Right kidney (tissue), 1 donor: ENCODE results near the gene MMP24.

Experiments used
- DNase-seq: peaks from one replicate; pipeline ENCODE4 v3.0.0-alpha.2; 2016

Gene MMP24

DNA sequence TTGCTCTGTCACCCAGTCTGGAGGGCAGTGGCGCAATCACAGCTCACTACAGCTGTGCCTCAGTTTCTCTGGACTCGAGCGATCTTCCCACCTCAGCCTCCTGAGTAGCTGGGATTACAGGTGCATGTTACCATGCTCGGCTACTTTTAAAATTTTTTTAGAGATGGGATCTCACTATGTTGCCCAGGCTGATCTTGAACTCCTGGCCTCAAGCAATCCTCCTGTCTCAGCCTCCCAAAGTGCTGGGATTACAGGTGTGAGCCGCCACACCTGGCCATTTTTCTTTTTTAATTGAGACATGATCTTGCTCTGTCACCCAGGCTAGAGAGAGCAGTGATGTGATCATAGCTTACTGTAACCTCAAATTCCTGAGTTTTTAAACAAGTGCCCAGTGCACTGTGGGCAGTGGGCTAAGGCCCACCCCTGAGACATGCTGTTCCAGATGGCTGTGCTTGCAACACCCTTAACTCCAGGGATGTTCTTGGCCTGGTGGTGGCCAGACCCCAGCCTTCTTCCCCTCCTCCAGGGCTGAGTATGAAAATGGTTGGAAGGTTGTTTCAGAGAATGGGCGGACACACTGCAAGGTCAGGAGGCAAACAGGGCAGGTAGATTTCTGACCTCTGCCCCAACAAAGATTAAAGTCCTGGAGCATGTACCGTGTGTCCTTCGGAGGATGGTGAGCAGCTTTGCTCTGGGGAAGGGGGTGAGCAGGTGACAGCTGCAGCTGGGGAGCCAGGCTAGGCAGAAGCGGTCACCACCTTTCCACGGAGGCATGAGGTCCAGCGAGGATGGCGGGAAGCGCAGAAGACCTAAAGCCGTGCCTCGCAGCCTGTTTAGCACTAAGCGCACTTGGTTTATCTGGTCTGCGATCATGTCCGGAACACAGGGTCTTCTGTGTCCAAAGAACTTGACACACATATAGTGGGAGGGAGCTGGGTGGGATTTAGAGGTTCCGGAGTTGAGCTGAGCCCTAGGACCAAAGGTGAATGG lies 67.1 kb downstream of the MMP24 start:
- no peak for DNase-seq

DNA sequence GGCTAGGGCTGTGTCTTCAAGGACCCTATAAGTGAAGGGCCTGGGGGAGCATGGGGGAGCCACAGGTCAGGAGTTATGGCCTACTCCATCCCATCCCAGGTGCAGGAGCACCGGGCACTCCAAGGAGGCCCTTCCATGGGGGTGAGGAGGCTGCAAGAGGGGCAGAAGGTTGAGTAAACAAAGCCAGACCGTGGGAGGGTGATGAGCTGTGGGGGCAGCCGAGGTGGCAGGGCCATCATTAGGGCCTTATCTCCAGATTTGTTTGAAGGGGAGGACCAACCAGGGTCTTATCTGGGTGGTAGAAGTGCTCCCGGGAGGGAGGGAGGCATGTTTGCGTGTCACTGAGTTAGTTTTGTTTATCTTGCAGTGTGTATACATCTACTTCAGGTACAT lies 67.8 kb downstream of the MMP24 start:
- no peak for DNase-seq

DNA sequence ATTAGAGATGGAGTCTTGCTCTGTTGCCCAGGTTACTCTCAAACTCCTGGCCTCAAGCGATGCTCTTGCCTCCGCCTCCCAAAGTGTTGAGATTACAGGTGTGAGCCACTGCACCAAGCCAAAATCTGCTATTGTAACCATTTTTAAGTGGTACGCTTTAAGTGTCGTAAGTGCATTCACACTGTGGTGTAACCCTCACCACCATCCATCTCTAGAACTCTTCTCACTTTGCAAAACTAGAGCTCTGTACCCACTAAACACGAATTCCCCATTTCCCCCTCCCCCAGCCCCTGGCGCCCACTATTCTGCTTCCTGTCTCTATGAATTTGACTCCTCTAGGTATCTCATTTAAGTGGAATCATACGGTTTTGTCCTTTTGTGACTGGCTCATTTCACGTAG lies 68.6 kb downstream of the MMP24 start:
- no peak for DNase-seq

DNA sequence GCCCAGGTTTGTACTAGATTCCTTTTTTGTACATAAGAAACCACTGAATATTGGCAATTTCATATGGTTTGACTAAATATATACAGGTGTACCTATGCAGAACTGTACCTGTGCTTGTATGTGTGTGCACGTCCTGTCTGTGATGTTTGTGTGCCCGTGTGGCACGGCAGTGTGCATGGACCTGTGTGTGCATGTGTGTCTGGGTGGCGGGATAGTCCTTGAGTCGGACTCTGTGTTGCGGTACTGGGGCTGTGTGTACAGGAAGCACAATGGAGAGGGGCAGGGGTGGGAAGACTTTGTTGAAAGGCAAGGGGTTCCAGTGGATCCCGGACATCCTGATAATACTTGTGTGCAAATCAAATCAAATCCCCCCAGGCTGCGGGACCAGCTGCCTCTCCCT lies 69.2 kb downstream of the MMP24 start:
- no peak for DNase-seq

DNA sequence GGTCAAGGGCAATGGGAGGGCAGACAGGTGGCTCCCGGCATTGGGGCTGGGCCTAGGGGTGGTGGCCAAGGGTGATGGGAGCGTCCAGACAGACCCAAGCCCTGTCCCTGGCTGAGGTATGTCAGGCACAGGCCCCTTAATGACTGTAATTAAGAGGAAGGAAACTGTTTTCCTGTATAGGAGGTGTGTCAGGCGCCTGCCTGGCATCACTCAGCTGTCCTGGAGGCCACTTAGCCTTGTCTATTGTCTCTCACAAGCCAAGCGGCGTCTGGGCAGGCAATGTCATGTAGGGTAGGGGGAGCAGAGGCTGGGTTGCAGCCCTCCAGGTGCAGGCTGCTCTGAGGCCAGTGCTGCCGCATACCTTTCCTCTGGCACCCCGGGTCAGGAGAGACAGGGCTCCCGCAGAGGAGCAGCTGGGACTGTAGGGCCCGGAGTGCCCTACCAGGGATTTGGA lies 69.6 kb downstream of the MMP24 start:
- DNase-seq, result no peak

DNA sequence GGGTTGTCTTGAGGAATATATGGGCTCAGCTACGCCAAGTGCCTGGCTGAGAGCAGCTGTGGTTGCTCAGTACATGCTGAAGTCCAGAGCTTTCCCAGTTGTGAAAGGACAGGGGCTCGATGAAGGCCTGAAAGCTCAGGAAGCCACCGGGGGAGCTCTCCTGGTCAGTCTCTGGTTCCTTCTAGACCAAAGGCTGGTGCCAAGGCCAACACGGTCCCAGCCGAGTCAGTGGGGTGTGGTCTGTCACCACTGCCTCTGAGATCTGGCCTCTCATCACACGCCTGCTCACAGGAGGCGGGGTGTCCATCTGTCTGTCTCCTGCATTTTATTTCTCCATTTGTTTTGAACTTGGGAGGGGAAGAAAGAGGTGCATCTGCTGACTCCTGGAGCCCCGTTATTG lies 70.7 kb downstream of the MMP24 start:
- DNase-seq, result no peak

DNA sequence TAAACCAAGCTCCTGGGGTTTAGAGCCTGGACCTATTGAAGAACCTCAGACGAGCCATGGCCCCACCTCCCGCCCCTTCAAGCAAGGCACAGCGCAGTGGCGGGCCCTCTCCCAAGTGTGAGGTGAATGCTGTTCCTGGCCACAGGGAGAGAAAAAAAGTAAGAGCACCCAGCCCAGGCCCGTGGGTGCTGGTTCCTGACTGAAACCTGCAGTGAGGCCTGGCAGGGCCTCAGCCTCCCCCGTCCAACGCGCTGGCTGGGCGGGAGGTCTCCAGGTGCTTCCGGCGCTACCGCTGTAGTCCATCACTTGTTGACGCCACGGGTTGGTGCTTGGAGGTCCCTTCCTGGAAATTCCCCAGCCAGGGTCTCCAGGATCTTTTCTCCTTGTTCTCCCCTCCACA lies 71.2 kb downstream of the MMP24 start:
- no peak for DNase-seq

DNA sequence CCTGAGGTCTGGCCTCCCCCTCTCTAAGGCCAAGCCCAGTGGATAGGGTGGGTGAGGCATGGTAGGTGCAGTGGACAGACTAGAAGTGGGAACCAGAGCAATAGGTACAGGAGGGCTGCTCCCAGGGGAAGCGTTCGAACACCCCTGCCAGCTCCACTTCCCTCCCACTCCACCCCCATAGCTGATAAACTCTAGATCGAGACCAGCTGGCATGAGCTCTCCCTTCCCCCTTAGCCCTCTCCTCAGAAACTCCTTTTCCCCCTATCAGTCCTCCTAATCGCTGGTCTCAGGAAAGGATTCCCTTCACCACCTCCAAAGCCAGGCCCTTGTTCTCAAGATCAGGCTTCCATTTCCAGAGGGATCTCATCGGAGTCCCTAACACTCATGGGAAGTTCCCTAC lies 71.8 kb downstream of the MMP24 start:
- no peak for DNase-seq

DNA sequence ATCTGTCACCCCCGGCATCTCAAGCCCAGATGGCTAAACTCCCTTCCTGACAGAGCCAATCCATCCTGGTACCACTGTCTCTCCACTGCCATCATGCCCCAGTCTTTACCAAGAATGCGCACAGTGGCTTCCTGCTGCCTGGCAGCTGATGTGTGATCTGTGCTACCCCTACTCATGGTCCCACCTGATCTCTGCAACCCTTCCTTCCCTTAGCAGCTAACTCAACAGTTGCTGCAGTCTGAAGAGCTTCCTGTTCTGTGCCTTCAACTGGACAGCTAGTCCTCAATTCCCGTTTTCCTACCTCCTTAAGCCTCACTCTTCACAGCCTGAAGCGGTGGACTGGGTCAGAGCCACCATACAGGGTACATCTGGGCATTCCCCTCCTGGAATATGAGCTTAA lies 73.3 kb downstream of the MMP24 start:
- no peak for DNase-seq

DNA sequence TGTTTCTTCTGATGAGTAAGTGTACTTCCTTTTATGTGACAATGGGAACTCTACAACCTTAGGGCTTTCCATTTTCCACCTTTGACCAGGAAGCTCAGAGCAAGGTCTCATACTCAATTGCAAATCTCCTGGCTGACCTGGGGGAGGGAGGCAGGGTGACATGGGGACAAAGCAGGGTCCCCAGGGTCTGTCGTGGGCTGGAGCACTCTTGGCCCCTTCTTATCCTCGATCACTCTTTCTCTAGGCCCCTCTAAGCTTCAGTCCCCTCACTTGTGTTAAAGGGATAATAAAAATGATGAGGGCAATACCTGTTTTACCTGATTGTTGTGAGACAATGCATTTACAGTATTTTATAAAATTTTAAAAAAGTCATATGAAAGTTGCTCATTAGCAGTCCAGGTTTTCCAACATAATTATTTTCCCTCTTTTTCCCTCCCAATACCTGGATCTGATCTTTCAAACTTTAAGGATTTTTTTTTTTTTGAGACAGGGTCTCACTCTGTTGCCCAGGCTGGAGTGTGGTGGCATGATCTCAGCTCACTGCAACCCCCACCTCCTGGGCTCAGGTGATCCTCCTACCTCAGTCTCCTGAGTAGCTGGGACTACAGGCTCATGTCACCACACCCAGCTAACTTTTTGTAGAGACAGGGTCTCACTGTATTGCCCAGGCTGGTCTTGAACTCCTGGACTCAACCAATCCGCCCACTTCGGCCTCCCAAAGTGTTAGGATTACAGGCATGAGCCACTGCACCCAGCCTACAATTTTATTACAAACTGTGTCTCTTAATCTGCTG lies 74.2 kb downstream of the MMP24 start:
- no peak for DNase-seq

DNA sequence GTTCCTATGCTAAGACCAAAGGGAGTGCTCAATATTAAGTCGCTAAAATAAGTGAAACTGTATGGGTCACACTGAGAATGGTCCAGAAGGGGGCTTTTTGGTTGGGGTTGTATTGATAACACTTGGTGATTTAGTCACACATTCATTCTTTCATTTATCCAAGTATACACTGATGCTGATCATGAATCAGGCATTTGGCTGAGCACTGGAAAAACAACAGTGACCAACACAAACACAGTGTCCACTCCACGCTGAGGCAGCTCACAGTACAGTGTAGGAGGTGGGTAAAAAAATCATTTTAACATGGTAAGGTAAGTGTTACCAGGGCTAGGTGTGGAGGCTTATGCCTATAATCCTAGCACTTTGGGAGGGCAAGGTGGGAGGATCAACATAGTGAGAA lies 74.9 kb downstream of the MMP24 start:
- DNase-seq, result no peak

DNA sequence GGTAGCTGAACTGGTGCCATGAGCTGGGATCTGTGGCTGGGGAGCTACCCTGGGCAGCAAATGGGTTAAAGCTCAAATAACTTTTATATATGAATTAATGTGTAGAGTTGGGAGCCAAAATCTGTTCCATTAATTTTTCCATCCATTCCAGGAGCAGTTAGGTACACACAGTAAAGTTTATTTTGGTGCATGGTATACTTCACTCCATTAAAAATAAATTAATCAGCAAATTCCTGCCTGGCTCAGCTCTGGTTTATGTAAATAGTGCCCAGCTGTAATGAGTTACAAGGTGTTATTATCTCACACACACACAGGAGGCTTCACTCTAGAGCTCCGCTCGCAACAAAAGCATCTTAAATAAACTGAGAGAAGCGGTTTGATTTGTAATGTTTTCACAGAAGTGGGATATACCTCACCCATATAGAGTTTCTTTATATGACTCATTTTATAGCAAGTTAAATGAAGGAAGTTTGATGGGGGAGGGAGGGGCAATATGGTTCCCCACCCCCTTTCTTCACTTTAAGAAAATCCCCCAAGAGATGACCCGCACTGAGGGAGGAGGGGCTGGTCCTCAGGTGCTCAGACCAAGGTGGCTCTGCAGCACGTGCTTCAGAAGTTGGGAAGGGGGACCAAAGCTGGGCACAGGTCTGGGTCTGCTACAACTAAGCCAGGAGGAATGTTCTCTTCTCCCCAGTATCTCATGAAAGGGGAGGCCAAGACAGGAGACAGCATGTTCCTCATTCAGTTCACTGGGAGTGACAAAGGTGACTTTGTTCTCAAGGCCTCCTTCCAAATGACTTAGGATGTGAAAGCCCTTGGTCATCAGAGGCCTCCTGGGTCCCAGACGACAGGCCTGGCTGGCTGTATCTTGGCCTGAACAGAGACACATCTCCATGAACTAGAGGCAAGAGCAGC lies 76.2 kb downstream of the MMP24 start:
- DNase-seq, result no peak

DNA sequence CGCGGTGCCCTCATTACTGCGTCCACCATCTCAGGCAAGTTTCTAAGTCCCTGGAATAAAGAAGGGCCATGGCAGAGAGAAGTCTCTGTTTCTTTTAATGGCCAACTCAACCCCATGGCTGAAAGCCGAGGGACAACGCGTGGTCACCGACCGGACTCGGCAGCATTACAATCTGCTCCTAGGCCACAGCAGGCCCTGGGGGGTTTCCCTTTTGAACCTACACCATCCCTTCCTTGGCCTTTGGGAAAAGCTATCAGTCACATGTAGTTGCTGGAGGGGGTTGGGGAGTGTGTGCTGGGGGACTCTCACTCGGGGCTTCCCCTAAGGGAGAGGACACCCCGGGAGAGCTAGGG lies 76.9 kb downstream of the MMP24 start:
- DNase-seq, result no peak

DNA sequence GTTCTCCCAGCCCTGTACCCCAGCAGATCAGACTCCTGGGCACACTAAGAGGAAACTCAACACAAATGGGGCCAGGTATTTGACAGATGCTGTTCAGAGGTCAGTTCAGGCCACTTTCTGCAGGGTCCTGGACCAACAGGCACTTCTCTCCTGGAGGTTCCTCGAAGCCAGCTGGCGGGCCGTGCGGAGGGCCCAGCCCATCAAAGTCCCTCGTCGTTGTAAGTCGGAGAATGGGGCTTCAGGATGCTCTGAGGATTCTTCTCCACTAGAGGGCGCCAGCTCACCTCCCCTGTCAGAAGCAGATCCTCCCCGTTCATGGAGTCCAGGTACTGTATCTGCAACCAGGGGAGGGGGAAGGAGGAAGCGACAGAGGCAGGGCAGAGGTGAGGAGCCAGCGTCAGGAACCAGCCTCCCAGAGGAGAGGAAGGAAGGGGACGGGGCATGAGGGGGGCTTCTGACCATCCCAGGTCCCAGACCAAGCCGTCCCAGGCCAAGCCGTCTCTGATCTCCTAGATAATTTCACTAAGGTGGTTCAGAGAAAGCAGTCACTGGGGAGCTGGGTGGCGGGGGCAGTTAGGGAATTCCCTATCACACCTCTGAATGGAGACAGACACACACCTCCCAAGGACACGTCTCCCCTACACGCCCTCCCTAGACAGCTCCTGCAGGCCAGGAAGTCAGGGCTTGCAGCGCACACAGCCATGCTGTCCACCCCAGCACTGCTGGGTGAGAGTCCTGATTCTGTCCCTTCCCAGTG lies 77.4 kb downstream of the MMP24 start:
- DNase-seq, result peak; percentile 64

DNA sequence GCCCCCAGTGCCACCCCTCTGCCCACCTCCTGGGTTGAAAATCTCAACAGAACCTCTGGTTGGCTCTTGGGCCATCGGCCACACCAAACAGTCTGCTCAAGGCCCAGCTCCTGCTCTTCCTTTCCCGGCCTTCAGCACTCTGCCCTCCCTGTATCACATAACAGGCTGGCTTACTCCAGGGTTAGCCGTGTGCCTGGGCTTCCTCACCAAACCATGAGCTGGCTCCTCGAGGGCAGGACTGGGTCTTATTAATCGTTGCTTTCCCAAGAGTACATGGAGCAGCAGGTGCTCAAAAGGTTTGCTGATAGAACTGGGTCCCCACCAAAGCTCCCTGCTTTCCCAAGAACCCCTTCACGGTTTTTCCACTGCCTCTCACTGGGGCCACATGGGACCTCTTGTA lies 78.5 kb downstream of the MMP24 start:
- DNase-seq, result no peak

DNA sequence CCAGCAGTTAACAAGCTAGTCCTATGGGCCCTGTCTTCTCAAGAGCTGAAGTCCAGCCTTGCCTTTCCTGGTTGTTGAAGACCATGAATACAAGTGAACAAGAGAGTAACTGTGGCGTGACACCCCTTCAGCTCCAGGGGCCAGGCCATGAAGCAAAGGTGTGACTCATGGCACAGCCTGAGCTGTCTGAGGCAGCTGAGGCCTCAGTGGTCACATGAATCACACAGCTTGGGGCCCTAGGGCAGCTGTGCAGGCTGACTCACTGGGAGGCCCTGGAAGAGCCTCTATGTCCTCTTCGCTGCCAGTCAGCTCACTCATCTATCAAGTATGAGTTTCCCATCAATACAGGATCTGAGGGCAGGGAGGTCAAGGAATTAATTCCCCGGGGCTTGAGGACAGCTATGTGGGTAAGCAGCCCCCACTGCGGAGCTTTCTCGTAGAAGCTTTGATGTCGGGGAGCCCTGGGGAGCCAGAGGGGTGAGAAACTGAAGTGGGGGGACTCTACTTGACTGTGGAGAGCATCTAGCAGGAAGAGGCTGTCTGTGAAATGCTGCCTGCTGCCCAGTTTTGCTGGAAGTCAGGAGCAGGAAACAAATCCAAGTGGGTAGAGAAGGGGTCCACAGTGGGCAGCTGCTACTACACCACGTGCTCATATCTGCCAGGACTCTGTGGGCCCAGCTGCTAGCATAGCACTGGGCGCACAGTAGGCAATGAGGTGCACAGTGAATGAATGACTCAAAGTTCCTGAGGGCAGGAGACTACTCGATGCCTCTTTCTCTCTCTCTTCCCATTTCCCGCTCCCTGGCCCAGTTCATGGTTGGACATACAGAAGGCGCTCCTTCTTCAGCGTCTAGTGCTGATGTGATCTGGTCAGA lies 79.4 kb downstream of the MMP24 start:
- DNase-seq, result no peak

DNA sequence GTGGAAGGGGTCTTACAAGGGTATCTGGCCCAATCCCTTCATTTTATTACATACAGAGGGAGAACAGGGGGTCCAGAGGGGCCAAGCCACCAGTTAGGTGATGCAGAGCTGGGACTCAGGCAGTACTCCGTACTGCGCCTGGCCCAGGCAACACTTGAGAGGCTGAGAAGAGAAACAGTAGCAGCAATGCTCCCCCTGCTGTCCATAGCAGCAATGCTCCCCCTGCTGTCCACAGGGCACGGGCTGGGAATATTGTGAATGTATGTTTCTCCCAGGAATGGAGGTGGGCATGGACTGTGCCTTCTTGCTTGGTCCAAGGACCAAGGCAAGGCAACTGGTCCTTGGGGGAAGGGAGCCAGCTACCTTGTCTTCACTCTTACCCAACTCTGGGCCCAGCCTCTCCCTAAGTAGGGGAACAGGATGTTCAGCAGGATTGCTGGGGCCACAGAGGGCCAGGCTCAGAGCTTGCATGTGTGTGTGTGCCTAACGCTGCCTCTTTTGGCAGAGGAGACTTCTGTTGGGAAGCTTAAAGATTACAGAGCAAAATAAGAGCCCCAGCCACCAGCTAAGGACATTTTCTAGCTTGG lies 80.5 kb downstream of the MMP24 start:
- DNase-seq, result no peak

DNA sequence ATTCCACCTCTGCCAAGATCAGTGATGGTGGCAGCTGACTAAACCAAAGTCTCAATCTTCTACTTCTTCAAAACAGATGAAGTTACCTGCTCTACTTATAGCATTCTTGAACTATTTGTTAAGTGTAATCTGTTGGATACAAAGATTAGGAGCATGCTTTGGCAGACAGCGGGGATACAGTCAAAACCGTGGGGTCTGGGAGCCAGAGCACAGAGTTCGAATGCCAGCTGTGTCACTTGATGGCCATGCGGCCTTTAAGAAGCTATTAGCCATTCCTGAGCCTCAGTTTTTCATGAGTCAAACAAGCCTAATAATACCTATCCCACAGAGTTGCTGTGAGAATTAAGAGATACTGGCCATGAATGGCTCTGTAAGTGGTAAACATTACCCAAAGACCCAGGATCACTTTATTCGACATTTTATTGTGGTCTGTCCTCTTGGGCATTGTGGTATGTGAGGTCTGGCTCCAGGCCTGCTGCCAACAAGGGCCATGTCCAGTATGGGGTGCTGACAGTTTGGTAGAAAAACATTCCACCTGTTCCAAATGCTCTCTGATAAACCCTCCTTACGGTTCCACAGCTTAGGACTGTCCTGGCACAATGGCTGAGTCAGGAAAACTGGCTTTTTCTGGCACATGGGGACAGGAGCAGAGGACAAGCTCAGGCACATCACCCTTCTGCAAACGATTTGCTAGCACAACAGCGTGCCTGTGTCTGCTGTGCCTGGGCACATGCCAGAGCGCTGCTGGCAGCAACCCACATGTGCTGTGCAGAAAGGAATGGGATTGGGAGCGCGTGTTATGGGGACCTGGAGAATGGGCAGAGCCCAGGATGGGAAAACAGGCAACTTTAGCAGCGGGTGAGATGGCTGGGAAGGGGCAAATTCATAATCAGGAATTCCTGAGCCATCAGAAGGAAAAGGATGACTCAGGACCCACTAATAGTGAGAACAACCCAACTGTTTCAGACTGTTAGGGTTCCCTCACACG lies 81.5 kb downstream of the MMP24 start:
- no peak for DNase-seq

DNA sequence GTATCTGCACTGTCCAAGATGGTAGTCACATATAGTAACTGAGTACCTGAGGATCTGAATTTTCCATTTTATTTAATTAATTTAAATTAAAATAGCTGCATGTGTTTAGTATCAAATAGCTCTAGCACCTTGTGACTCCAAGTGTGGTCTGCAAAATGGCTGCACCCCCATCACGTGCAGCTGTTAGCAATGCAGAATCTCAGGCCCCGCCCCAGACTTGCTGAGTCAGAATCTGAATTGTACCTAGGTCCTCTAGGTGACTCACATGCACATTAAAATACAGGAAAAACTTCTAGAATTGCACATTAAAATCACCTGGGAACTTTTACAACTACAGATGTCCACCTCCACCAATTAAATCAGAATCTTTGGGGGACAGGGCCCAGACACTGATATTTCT lies 84.9 kb downstream of the MMP24 start:
- no peak for DNase-seq
